ENCODE data around the gene FXYD1.

- TF ChIP-seq PREB (CRISPR knock-in tag; IDR thresholded peaks at IDR 0.05; ENCODE audit: borderline replicate concordance) = no peak
- no peak for TF ChIP-seq CTCF (IDR thresholded peaks at IDR 0.05)
- no peak for TF ChIP-seq TEAD1 (CRISPR knock-in tag; IDR thresholded peaks at IDR 0.05)
- TF ChIP-seq STAT6 (CRISPR knock-in tag; conservative IDR thresholded peaks at IDR 0.05; ENCODE audit: low read depth) = no peak
- no peak for TF ChIP-seq NR1H2 (CRISPR knock-in tag; IDR thresholded peaks at IDR 0.05)
- no peak for TF ChIP-seq E2F5 (CRISPR knock-in tag; IDR thresholded peaks at IDR 0.05)
These were observed 34.3 kb upstream of the FXYD1 start for GRCh38 chr19:35104361-35104760.

All from WTC11 (cell line).